Naive thymus-derived CD4-positive, alpha-beta T cell (primary cell): Measurements from ENCODE around the gene INVS. TPM values are rescaled to one million over a fixed set of nuclear protein-coding genes. Genes with fewer than 3 reads are reported as not detected.
"Not testable (repeated sequence)": the region's sequence is repeated elsewhere in the genome, so short reads cannot be mapped to it uniquely, and the experiment has no call there.

Source experiments
- ATAC-seq: fragments of 150-1000 bp; cut with Tn5 transposase; 2 replicates; pipeline ENCODE4 v1.10.0; 2021; ENCODE audit warnings: mild to moderate bottlenecking, moderate library complexity
- CTCF ChIA-PET: fragments of 350-600 bp; sonication (Branson Sonifier 250); formaldehyde crosslinking; loops from one replicate; lab custom pipeline; 2021; ENCODE audit warnings: antibody characterized with exemption; lab: Charles Lee
- POLR2A ChIA-PET: fragments of 350-600 bp; sonication (Branson Sonifier 250); formaldehyde crosslinking; loops from one replicate; lab custom pipeline; 2021; ENCODE audit warnings: antibody characterized with exemption, inconsistent platforms; lab: Charles Lee
- DNase-seq, 9 donors: peaks; one replicate each; pipeline versions ENCODE4 v3.0.0 to v3.0.0-alpha.2; 2020 to 2022; ENCODE audit warnings: mixed read lengths in 1 of 9
- H3K27ac ChIP-seq: one replicate; pipeline ENCODE4 v1.7.0; 2013; ENCODE audit warnings: mild to moderate bottlenecking, low read depth, low read length, moderate library complexity
- H3K27me3 ChIP-seq, 2 donors: one replicate each; pipeline ENCODE4 v1.7.0; 2013; ENCODE audit warnings: low read length in 2 of 2, mild to moderate bottlenecking in 2 of 2, moderate library complexity in 2 of 2; ENCODE audit not compliant: control insufficient read depth in 2 of 2, insufficient read depth in 2 of 2
- H3K36me3 ChIP-seq, 3 experiments: 1 replicate in 2 of 3; 2 replicates in 1 of 3; pipeline ENCODE4 v1.7.0; 2013; ENCODE audit warnings: low read length in 3 of 3, mild to moderate bottlenecking in 3 of 3, moderate library complexity in 1 of 3; ENCODE audit not compliant: insufficient read depth in 3 of 3, control insufficient read depth in 2 of 3
- H3K4me1 ChIP-seq, 2 donors: one replicate each; pipeline ENCODE4 v1.7.0; 2013; ENCODE audit warnings: low read length in 2 of 2, mild to moderate bottlenecking in 2 of 2, moderate library complexity in 1 of 2; ENCODE audit not compliant: control insufficient read depth in 2 of 2, insufficient read depth in 2 of 2
- H3K4me3 ChIP-seq: 2 replicates; pipeline ENCODE4 v1.7.0; 2013; ENCODE audit warnings: mild to moderate bottlenecking, low read length
- H3K9me3 ChIP-seq, 3 experiments: 1 replicate in 2 of 3; 2 replicates in 1 of 3; pipeline ENCODE4 v1.7.0; 2013; ENCODE audit warnings: low read length in 3 of 3; ENCODE audit not compliant: control insufficient read depth in 2 of 3
- H3K27ac Mint-ChIP-seq, 9 donors: one replicate each; pipeline ENCODE4 v1.8.0; 2020 to 2022; ENCODE audit warnings: mixed read lengths in 9 of 9, mild to moderate bottlenecking in 8 of 9, moderate library complexity in 5 of 9, inconsistent platforms in 2 of 9
- H3K27me3 Mint-ChIP-seq, 5 donors: one replicate each; pipeline ENCODE4 v1.8.0; 2021 to 2022; ENCODE audit warnings: mixed read lengths in 5 of 5, mild to moderate bottlenecking in 1 of 5
- H3K36me3 Mint-ChIP-seq, 5 donors: one replicate each; pipeline ENCODE4 v1.8.0; 2020 to 2022; ENCODE audit warnings: mixed read lengths in 5 of 5, mild to moderate bottlenecking in 3 of 5, inconsistent platforms in 1 of 5
- H3K4me1 Mint-ChIP-seq, 7 donors: one replicate each; pipeline ENCODE4 v1.8.0; 2020 to 2022; ENCODE audit warnings: mixed read lengths in 7 of 7, mild to moderate bottlenecking in 3 of 7, inconsistent platforms in 1 of 7
- H3K4me3 Mint-ChIP-seq, 10 donors: one replicate each; pipeline ENCODE4 v1.8.0; 2020 to 2022; ENCODE audit warnings: mild to moderate bottlenecking in 10 of 10, mixed read lengths in 10 of 10, moderate library complexity in 6 of 10, inconsistent platforms in 2 of 10
- H3K9me3 Mint-ChIP-seq, 11 donors: one replicate each; pipeline ENCODE4 v1.8.0; 2020 to 2022; ENCODE audit warnings: mixed read lengths in 11 of 11, mild to moderate bottlenecking in 4 of 11, inconsistent platforms in 1 of 11, moderate library complexity in 1 of 11
- intact Hi-C, 2 donors: fragments of 100-400 bp; cut with micrococcal nuclease; formaldehyde crosslinking; loops; one replicate each; pipeline ENCODE4 v1.15.1; 2023
- polyA plus RNA-seq, 2 donors: library from polyadenylated mRNA; unstranded; fragments of 300-500 nt; fragmentation: Illumina TruSeq; gene quantifications; one replicate each; pipeline ENCODE4 v1.2.3, GENCODE V29; 2021
- total RNA-seq, 6 experiments: library from RNA in 5 of 6; stranded (reverse) in 5 of 6; gene quantifications; 1 replicate in 5 of 6; 2 replicates in 1 of 6; pipeline ENCODE4 v1.2.3 and lab custom pipeline; 2021 to 2026

INVS gene
- total and polyA plus RNA-seq, 7 experiments from 2014 or later, result 6.2 to 20.8 (median 19.9) TPM

GRCh38 chr9:100069068-100069467 is 30.0 kb upstream of the INVS start:
- H3K36me3 ChIP-seq, ATAC-seq, H3K27ac Mint-ChIP-seq, POLR2A ChIA-PET, H3K27me3 Mint-ChIP-seq, H3K27ac ChIP-seq, H3K4me3 Mint-ChIP-seq, intact Hi-C loops, H3K27me3 ChIP-seq, DNase-seq, H3K4me3 ChIP-seq, H3K36me3 Mint-ChIP-seq, H3K9me3 ChIP-seq, CTCF ChIA-PET, H3K4me1 ChIP-seq, H3K9me3 Mint-ChIP-seq: not testable (repeated sequence)
- peaks cover 10 to 45% (median 32%) of the 10 kb centered on the region in 7 donors for H3K4me1 Mint-ChIP-seq

GRCh38 chr9:100070104-100071041 is 28.7 kb upstream of the INVS start:
- Mint-ChIP-seq H3K9me3 (peaks cover 0 to 2% (median 0%) of the 10 kb centered on the region in 11 donors), H3K36me3 (peaks cover 0 to 14% (median 6%) of the 10 kb centered on the region in 5 donors), H3K27me3 (no peaks in the 10 kb centered on the region), H3K4me3 (peak overlapping the region in 1 of 10 donors; percentile 35), H3K4me1 (peaks cover 12 to 48% (median 31%) of the 10 kb centered on the region in 7 donors), H3K27ac (peak overlapping the region in 2 of 9 donors; percentile 43 to 47)
- no peaks in the 10 kb centered on the region for H3K36me3 ChIP-seq
- intact Hi-C loops, result no loop called here
- no peaks in the 10 kb centered on the region for H3K4me1 ChIP-seq
- H3K27ac ChIP-seq, result no peak overlapping the region
- H3K9me3 ChIP-seq, result no peaks in the 10 kb centered on the region
- ChIA-PET POLR2A (no interaction called here), CTCF (no interaction called here)
- DNase-seq (no peak), ATAC-seq (no peak)
- no peak overlapping the region for H3K4me3 ChIP-seq
- no peaks in the 10 kb centered on the region for H3K27me3 ChIP-seq

GRCh38 chr9:100071271-100071670 is 27.8 kb upstream of the INVS start:
- H3K27me3 Mint-ChIP-seq, result no peaks in the 10 kb centered on the region
- Histone ChIP-seq H3K4me1 (no peaks in the 10 kb centered on the region), H3K27me3 (no peaks in the 10 kb centered on the region), H3K27ac (no peak overlapping the region), H3K36me3 (no peaks in the 10 kb centered on the region), H3K9me3 (no peaks in the 10 kb centered on the region), H3K4me3 (no peak overlapping the region)
- H3K4me3 Mint-ChIP-seq, result peak overlapping the region in 1 of 10 donors; percentile 29
- H3K9me3 Mint-ChIP-seq, result peaks cover 0 to 2% (median 0%) of the 10 kb centered on the region in 11 donors
- H3K4me1 Mint-ChIP-seq, result peaks cover 12 to 48% (median 28%) of the 10 kb centered on the region in 7 donors
- ChIA-PET POLR2A (no interaction called here), CTCF (no interaction called here)
- no peak for ATAC-seq
- intact Hi-C loops, result no loop called here
- peaks cover 0 to 19% (median 6%) of the 10 kb centered on the region in 5 donors for H3K36me3 Mint-ChIP-seq
- no peak for DNase-seq
- no peak overlapping the region for H3K27ac Mint-ChIP-seq

- H3K4me1 ChIP-seq, result no peaks in the 10 kb centered on the region
- H3K4me1 Mint-ChIP-seq, result peaks cover 4 to 49% (median 30%) of the 10 kb centered on the region in 7 donors
- H3K36me3 Mint-ChIP-seq, result peaks cover 4 to 24% (median 9%) of the 10 kb centered on the region in 5 donors
- H3K4me3 Mint-ChIP-seq, result no peak overlapping the region
- intact Hi-C loops, result no loop called here
- no peaks in the 10 kb centered on the region for H3K36me3 ChIP-seq
- no peak overlapping the region for H3K27ac ChIP-seq
- H3K27me3 Mint-ChIP-seq, result no peaks in the 10 kb centered on the region
- CTCF ChIA-PET, result no interaction called here
- H3K27ac Mint-ChIP-seq, result peak overlapping the region in 1 of 9 donors; percentile 7
- H3K9me3 Mint-ChIP-seq, result peaks cover 0 to 2% (median 0%) of the 10 kb centered on the region in 11 donors
- ATAC-seq (no peak), DNase-seq (no peak)
- POLR2A ChIA-PET, result no interaction called here
- no peaks in the 10 kb centered on the region for H3K9me3 ChIP-seq
- H3K4me3 ChIP-seq, result no peak overlapping the region
- no peaks in the 10 kb centered on the region for H3K27me3 ChIP-seq
Observed at GRCh38 chr9:100072805-100073204, 26.2 kb upstream of the INVS start.

- intact Hi-C loops, result no loop called here
- ATAC-seq (no peak), DNase-seq (no peak)
- ChIA-PET CTCF (no interaction called here), POLR2A (no interaction called here)
- H3K4me1 ChIP-seq, result no peaks in the 10 kb centered on the region
- no peaks in the 10 kb centered on the region for H3K27me3 ChIP-seq
- peaks cover 5 to 30% (median 11%) of the 10 kb centered on the region in 5 donors for H3K36me3 Mint-ChIP-seq
- no peak overlapping the region for H3K4me3 Mint-ChIP-seq
- H3K27me3 Mint-ChIP-seq, result no peaks in the 10 kb centered on the region
- no peak overlapping the region for H3K4me3 ChIP-seq
- H3K27ac ChIP-seq, result no peak overlapping the region
- peaks cover 0 to 2% (median 0%) of the 10 kb centered on the region in 11 donors for H3K9me3 Mint-ChIP-seq
- peaks cover 4 to 57% (median 37%) of the 10 kb centered on the region in 7 donors for H3K4me1 Mint-ChIP-seq
- H3K9me3 ChIP-seq, result no peaks in the 10 kb centered on the region
- no peaks in the 10 kb centered on the region for H3K36me3 ChIP-seq
- no peak overlapping the region for H3K27ac Mint-ChIP-seq
Observed at GRCh38 chr9:100074093-100074492, 24.9 kb upstream of the INVS start.

GRCh38 chr9:100074989-100075388 is 24.1 kb upstream of the INVS start:
- DNase-seq, result no peak
- Histone ChIP-seq H3K4me1 (no peaks in the 10 kb centered on the region), H3K27ac (no peak overlapping the region), H3K36me3 (no peaks in the 10 kb centered on the region), H3K9me3 (no peaks in the 10 kb centered on the region), H3K4me3 (no peak overlapping the region), H3K27me3 (no peaks in the 10 kb centered on the region)
- no peak overlapping the region for H3K4me3 Mint-ChIP-seq
- intact Hi-C loops, result no loop called here
- ATAC-seq, result no peak
- H3K36me3 Mint-ChIP-seq, result peaks cover 5 to 30% (median 14%) of the 10 kb centered on the region in 5 donors
- H3K27ac Mint-ChIP-seq, result no peak overlapping the region
- ChIA-PET CTCF (interaction anchor here (0.6 kb wide), 1 partner anchor 10 kb away, joined by 5 read pairs; no protein-coding TSS in a partner anchor), POLR2A (no interaction called here)
- no peaks in the 10 kb centered on the region for H3K27me3 Mint-ChIP-seq
- peaks cover 0 to 2% (median 0%) of the 10 kb centered on the region in 11 donors for H3K9me3 Mint-ChIP-seq
- H3K4me1 Mint-ChIP-seq, result peaks cover 5 to 62% (median 41%) of the 10 kb centered on the region in 7 donors
